Neural crest cell (in vitro differentiated cells): ENCODE data around the gene ZNF638. TPM values are rescaled to one million over a fixed set of nuclear protein-coding genes. Genes with fewer than 3 reads are reported as not detected.

ENCODE experiments used
- DNase-seq: peaks from one replicate; pipeline ENCODE4 v3.0.0; 2021; ENCODE audit warnings: low read depth, mixed read lengths, low spot score
- H3K27ac Mint-ChIP-seq: one replicate; pipeline ENCODE4 v1.8.0; 2021; ENCODE audit warnings: mild to moderate bottlenecking, mixed read lengths; ENCODE audit not compliant: unreplicated experiment
- H3K27me3 Mint-ChIP-seq: 2 replicates; pipeline ENCODE4 v1.8.0; 2021; ENCODE audit warnings: low read depth, mild to moderate bottlenecking, mixed read lengths
- H3K36me3 Mint-ChIP-seq: 2 replicates; pipeline ENCODE4 v1.8.0; 2021; ENCODE audit warnings: low read depth, mild to moderate bottlenecking, mixed read lengths
- H3K4me1 Mint-ChIP-seq: 2 replicates; pipeline ENCODE4 v1.8.0; 2021; ENCODE audit warnings: mixed read lengths
- H3K4me3 Mint-ChIP-seq: one replicate; pipeline ENCODE4 v1.8.0; 2021; ENCODE audit warnings: mild to moderate bottlenecking, mixed read lengths
- H3K9me3 Mint-ChIP-seq: 2 replicates; pipeline ENCODE4 v1.8.0; 2021; ENCODE audit warnings: mixed read lengths
- total RNA-seq: library from RNA; stranded (reverse); gene quantifications from 2 replicates; pipeline ENCODE4 v1.2.1, GENCODE V29; 2021
- TF ChIP-seq, protein P1 (sequence below): fragments of 200-600 bp; sonication (generic); conservative IDR thresholded peaks from 2 replicates; pipeline ENCODE4 v1.5.0; 2021; ENCODE audit warnings: antibody characterized with exemption, mild to moderate bottlenecking

ZNF638 gene
- total RNA-seq, 1 donor from 2014 or later: 159 TPM

DNA sequence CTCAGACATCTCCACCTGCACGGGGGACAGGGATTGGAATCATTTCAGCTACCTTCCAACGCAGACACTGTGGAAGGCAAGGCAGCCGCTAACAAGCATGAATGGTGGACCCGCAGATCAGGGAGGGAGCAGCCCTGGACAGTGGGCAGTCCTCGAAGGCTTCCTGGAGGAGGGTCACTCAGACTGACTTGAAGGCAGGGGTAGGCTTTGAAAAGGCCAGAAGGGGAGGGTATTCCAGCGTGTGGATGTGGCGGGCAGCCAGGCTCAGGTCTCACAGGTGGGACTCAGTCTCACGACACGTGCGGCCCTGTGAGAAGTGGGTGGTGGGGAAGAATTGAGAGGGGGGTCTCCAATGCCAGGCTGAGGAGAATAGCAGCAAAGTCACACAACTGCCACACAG is 151.7 kb downstream of the ZNF638 start:
- H3K27ac Mint-ChIP-seq: no peak overlapping the region
- H3K4me3 Mint-ChIP-seq: no peak overlapping the region
- TF ChIP-seq, protein P1, sequence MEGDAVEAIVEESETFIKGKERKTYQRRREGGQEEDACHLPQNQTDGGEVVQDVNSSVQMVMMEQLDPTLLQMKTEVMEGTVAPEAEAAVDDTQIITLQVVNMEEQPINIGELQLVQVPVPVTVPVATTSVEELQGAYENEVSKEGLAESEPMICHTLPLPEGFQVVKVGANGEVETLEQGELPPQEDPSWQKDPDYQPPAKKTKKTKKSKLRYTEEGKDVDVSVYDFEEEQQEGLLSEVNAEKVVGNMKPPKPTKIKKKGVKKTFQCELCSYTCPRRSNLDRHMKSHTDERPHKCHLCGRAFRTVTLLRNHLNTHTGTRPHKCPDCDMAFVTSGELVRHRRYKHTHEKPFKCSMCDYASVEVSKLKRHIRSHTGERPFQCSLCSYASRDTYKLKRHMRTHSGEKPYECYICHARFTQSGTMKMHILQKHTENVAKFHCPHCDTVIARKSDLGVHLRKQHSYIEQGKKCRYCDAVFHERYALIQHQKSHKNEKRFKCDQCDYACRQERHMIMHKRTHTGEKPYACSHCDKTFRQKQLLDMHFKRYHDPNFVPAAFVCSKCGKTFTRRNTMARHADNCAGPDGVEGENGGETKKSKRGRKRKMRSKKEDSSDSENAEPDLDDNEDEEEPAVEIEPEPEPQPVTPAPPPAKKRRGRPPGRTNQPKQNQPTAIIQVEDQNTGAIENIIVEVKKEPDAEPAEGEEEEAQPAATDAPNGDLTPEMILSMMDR: no peak
- no peaks in the 10 kb centered on the region for H3K36me3 Mint-ChIP-seq
- H3K27me3 Mint-ChIP-seq: peaks cover 3% of the 10 kb centered on the region
- peaks cover 5% of the 10 kb centered on the region for H3K4me1 Mint-ChIP-seq
- DNase-seq: no peak
- H3K9me3 Mint-ChIP-seq: no peaks in the 10 kb centered on the region

GRCh38 chr2:71484354-71484753 is 152.8 kb downstream of the ZNF638 start:
- Mint-ChIP-seq H3K4me3 (no peak overlapping the region), H3K27ac (peak overlapping the region; percentile 87), H3K27me3 (peaks cover 3% of the 10 kb centered on the region), H3K36me3 (no peaks in the 10 kb centered on the region), H3K9me3 (no peaks in the 10 kb centered on the region), H3K4me1 (peaks cover 5% of the 10 kb centered on the region)
- no peak for DNase-seq
- TF ChIP-seq, protein P1: no peak

Other genes with a start within 250 kb of the ZNF638 start
- gene MCEE, start 201.6 kb upstream of the ZNF638 start, total RNA-seq: 9.5 and 9.9 TPM in 2 replicates
- 40.0 and 41.7 TPM in 2 replicates for gene MPHOSPH10, start 201.1 kb upstream of the ZNF638 start, total RNA-seq
- gene PAIP2B, start 104.7 kb upstream of the ZNF638 start, total RNA-seq: 6.5 and 7.4 TPM in 2 replicates
- 2.2 and 2.4 TPM in 2 replicates for gene DYSF, start 121.8 kb downstream of the ZNF638 start, total RNA-seq